Epithelial cell of esophagus (primary cell): ENCODE results near the gene SFXN5.

ENCODE experiments used
- DNase-seq: peaks from one replicate; pipeline ENCODE4 v3.0.0; 2010; ENCODE audit warnings: low read depth
- H3K4me3 ChIP-seq: 2 replicates; pipeline ENCODE4 v1.5.1; 2011; ENCODE audit warnings: mild to moderate bottlenecking, low read length, control low read depth
- CTCF ChIP-seq: IDR thresholded peaks from 2 replicates; pipeline ENCODE4 v1.5.1; 2011; ENCODE audit warnings: low read depth, mild to moderate bottlenecking, low read length, control low read depth, inconsistent platforms; ENCODE audit not compliant: insufficient read depth; ENCODE audit errors: missing control alignments

The SFXN5 gene

GRCh38 chr2:72964146-72964525 lies 107.4 kb downstream of the SFXN5 start:
- no peak overlapping the region for H3K4me3 ChIP-seq
- no peak for TF ChIP-seq CTCF
- DNase-seq = no peak

GRCh38 chr2:72963423-72964145 lies 107.9 kb downstream of the SFXN5 start:
- H3K4me3 ChIP-seq = no peak overlapping the region
- DNase-seq = no peak
- no peak for TF ChIP-seq CTCF

GRCh38 chr2:72962911-72963310 lies 108.6 kb downstream of the SFXN5 start:
- TF ChIP-seq CTCF = no peak
- H3K4me3 ChIP-seq = no peak overlapping the region
- DNase-seq = no peak

- no peak for DNase-seq
- H3K4me3 ChIP-seq = no peak overlapping the region
- TF ChIP-seq CTCF = no peak
Measured at GRCh38 chr2:72961853-72962468, 109.6 kb downstream of the SFXN5 start.

GRCh38 chr2:72961036-72961720 lies 110.3 kb downstream of the SFXN5 start:
- no peak for TF ChIP-seq CTCF
- no peak for DNase-seq
- H3K4me3 ChIP-seq = no peak overlapping the region

- H3K4me3 ChIP-seq = no peak overlapping the region
- DNase-seq = no peak
- TF ChIP-seq CTCF = no peak
Measured at GRCh38 chr2:72959995-72960981, 111.2 kb downstream of the SFXN5 start.
